DMS 273 (cell line): ENCODE measurements around the gene HSPG2.

ENCODE experiments used
- DNase-seq: peaks from one replicate; lab custom pipeline; 2025; ENCODE audit not compliant: unreplicated experiment; lab: John Stamatoyannopoulos, UW

HSPG2 gene

GRCh38 chr1:21867451-21867996, 69.6 kb downstream of the HSPG2 start:
- DNase-seq: no peak

DNA sequence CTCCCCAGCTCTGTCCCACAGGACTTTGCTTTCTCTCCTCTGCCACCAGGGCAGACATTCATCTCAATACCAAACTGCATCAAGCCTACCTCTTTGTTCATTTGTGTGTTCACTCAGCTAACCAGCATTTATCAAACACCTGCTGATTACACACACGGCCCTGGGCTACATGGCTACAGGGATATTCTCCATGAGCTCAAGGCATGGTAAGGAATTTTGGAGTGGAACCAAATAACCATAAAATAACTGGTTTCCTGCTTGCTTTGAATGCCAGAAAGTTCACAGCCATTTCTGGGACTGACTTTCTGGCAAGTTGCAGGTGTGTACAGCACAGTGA, 70.4 kb downstream of the HSPG2 start:
- DNase-seq: no peak

GRCh38 chr1:21865943-21866706, 71.0 kb downstream of the HSPG2 start:
- peak; percentile 52 for DNase-seq

- DNase-seq: no peak
Observed at GRCh38 chr1:21865609-21865942, 71.5 kb downstream of the HSPG2 start.

GRCh38 chr1:21864730-21865129, 72.4 kb downstream of the HSPG2 start:
- DNase-seq: no peak

DNA sequence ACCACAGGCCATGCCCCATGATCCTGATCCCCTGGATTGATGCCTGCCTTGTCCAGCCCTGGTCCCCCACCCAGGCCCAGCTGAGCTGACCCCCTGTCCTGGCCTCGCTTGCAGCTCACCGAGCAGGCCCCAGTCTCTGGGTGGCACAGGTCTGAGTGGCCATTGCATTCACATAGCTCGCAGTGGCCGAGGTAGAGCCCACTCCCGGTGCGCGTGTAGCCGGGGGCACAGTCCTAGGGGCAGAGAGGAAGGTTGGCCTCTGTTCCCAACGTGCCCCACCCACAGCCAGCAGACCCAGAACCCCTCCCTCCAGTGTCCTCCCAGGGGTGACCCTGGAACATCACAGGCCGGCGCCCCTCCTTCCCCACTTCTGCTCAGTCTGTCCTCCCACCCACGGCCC, 73.1 kb downstream of the HSPG2 start:
- no peak for DNase-seq

- no peak for DNase-seq
Observed at GRCh38 chr1:21861602-21862429, 75.3 kb downstream of the HSPG2 start.

DNA sequence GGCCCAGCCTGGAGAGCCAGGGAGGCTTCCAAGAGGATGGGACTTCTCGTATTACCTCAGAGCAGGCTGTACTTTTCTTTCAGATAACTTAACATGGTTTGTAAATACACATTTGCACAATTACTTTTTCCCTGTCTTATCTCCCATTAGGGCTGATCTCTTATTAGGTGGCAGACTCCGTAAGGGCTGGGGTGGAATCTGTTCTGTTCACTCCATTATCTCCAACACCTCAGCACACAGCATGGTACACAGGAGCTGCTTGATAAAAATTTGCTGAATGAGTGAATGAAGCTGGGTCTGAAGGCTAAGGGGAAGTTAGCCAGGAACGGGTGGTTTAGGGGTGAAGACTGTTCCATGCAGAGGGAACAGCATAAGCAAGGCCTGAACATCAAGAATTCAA, 76.1 kb downstream of the HSPG2 start:
- DNase-seq: no peak

DNA sequence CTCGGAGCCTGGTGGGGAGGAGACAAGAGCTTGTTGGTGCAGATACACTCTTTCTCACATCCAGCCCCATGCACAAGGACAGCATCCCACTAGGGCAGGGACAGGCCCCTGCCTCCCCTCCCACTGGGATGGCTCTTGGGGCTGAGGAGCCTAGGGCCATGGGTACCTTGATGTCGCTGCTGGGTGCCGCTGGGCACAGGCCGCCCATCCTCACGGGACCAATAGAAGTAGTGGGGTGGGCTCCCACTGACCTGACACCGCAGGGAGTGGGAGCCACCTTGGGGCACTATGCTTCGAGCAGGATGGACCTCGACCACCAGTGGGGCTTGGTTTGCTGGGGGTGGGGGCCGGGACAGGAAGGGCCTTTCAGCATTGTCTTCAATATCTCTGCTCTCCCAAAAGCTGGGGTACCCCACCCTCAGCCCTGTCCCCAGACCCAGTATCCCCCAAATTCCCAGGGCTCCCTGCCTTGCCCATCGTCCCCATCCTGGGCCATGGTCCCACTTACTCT, 77.4 kb downstream of the HSPG2 start:
- DNase-seq: no peak

GRCh38 chr1:21857840-21858670, 79.1 kb downstream of the HSPG2 start:
- no peak for DNase-seq

- DNase-seq: no peak
Observed at GRCh38 chr1:21857142-21857839, 79.8 kb downstream of the HSPG2 start.

DNA sequence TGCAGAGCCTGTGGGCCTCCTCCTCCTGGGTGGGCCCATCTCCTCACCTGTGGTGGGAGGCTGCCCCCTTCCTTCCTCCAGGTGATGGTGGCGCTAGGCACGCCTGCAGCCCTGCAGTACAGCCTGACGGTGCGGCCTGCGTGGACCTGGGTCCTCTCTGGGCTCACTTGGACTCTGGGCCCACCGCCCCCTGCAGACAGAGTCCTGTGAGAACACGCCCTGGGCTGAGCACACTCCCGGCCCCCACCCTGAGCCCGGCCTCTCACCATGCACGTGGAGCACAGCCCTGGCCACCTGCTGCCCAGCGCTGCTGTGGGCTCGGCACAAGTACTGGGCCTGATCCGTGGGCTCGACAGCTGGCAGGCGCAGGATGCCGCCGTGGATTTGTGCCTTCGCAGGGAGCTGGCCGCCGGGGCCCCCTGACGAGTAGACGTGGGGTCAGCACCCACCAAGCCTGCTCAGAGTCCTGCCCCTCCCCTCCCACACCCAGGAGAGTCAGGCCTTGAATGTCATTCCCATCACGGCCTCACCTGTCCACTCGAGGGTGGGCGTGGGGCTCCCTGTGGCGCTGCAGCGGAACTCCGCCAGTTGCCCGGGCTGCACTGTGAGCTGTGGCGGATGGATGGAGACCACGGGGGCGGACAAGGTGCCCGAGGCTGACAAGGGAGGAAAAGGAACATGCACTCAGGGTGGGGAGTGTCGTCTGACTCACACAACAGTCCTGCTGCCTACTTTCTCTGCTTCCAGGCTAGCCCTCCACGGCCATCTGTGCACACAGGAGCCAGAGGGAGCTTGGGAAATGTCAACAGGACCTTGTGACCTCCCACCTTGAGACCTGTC, 81.6 kb downstream of the HSPG2 start:
- DNase-seq: peak; percentile 54

GRCh38 chr1:21854751-21855131, 82.4 kb downstream of the HSPG2 start:
- DNase-seq: no peak

GRCh38 chr1:21854090-21854750, 82.9 kb downstream of the HSPG2 start:
- no peak for DNase-seq

DNA sequence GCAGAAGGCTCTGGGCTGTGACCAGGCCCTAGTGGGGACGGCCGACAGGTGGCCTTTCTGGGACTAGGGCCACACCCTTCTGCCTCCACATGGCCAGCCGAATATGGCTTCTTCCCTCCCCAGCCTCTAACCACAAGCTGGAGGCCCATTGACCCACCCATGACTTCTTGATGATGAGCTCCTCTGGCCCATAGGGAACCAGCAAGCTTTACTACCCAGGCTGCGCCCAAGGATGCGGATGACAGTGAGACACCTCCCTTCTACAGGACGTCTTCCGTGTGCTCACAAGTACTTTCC, 84.0 kb downstream of the HSPG2 start:
- DNase-seq: no peak

DNA sequence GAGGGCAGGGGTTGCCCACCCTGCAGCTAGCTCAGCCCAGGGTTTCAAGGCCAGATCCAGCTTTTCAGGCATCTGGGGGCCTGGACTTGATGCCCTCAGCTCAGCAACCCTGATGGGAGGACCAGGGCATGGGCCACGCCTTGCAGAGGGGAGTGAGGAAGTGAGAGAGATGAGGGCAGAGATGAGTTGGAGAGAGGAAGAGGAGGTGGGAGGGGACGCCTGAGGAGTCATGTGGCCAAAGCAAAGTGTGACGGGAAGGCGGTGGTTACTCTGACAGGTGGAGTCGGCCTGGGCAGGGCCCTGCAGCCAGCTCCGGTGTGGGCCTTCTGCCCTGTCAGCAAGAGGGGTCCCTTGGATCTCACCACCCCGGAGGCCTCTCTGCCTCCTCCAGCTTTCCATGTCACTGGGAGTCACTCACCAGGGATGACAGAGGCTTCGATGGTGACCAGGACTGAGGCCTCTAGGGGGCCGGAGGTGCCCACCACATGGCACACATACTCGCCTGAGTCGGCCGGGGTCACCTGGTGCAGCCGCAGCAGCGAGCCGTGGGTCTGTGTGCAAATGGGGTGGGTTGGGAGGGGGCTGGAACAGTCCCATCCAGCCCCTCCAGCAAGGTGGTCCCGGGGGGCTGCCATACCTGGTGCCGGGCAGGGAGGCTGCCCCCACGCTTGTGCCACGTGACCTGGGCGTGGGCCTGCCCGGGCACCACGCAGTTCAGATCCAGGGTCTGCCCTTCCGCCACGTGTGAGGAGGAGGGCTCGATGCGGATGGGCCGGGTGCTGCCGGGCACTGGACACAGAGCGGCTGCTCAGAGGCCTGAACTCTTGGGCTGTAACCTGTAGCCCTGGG, 84.6 kb downstream of the HSPG2 start:
- no peak for DNase-seq

GRCh38 chr1:21851430-21852250, 85.5 kb downstream of the HSPG2 start:
- DNase-seq: no peak
